Uterus (tissue), 2 donors: ENCODE results near the gene TTC3.

ENCODE experiments used
- POLR2A ChIP-seq, 2 donors: fragments of 450-650 bp; IDR thresholded peaks; one replicate each; pipeline ENCODE4 v1.6.1; 2016; ENCODE audit warnings: antibody characterized with exemption in 2 of 2, mild to moderate bottlenecking in 1 of 2, moderate library complexity in 1 of 2
- TF ChIP-seq, protein P1 (sequence below), 4 experiments: fragments of 200-600 bp in 2 of 4; fragments of 450-650 bp in 2 of 4; sonication (generic) in 2 of 4; IDR thresholded peaks; one replicate each; pipeline ENCODE4 v1.5.1; 2016 to 2019; ENCODE audit warnings: antibody characterized with exemption in 4 of 4, mild to moderate bottlenecking in 2 of 4, moderate library complexity in 1 of 4

GRCh38 chr21:37087188-37087587 lies 14.1 kb downstream of the TTC3 start:
- no peak for TF ChIP-seq POLR2A (IDR thresholded peaks at IDR 0.05)
- TF ChIP-seq, protein P1, sequence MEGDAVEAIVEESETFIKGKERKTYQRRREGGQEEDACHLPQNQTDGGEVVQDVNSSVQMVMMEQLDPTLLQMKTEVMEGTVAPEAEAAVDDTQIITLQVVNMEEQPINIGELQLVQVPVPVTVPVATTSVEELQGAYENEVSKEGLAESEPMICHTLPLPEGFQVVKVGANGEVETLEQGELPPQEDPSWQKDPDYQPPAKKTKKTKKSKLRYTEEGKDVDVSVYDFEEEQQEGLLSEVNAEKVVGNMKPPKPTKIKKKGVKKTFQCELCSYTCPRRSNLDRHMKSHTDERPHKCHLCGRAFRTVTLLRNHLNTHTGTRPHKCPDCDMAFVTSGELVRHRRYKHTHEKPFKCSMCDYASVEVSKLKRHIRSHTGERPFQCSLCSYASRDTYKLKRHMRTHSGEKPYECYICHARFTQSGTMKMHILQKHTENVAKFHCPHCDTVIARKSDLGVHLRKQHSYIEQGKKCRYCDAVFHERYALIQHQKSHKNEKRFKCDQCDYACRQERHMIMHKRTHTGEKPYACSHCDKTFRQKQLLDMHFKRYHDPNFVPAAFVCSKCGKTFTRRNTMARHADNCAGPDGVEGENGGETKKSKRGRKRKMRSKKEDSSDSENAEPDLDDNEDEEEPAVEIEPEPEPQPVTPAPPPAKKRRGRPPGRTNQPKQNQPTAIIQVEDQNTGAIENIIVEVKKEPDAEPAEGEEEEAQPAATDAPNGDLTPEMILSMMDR (IDR thresholded peaks at IDR 0.05): peak; percentile 12 to 38 (median 36)
